Pulmonary artery endothelial cell (primary cell): ENCODE measurements around the gene ZBED3. TPM values are rescaled to one million over a fixed set of nuclear protein-coding genes. Genes with fewer than 3 reads are reported as not detected.

Experiments used
- total RNA-seq: library from RNA; depleted of rRNA; stranded (reverse); fragments of >200 nt; gene quantifications from 2 replicates; pipeline ENCODE4 v1.2.3, GENCODE V29; 2014

Gene ZBED3
- total RNA-seq, 1 donor from 2014 or later, result 3.6 TPM

Other genes starting within 250 kb of the ZBED3 start
- not detected in 2 replicates for gene S100Z, start 237.3 kb downstream of the ZBED3 start, total RNA-seq
- 0.18 TPM in 1 of 2 replicates, not detected in the other for gene CRHBP, start 134.2 kb downstream of the ZBED3 start, total RNA-seq
- 23.1 and 35.4 TPM in 2 replicates for gene AGGF1, start 56.9 kb downstream of the ZBED3 start, total RNA-seq
- gene PDE8B, start 123.4 kb upstream of the ZBED3 start, total RNA-seq, result not detected in 2 replicates